HCT116 (cell line): ENCODE measurements around the gene NLRP5. TPM values are rescaled to one million over a fixed set of nuclear protein-coding genes. Genes with fewer than 3 reads are reported as not detected.
A peak's percentile ranks its signal among the peaks of the same experiment; 100 is the strongest.

Source experiments
- ATAC-seq: fragments of 200-7000 bp; cut with Tn5 transposase; 2 replicates; pipeline ENCODE4 v1.9.1; 2020; ENCODE audit warnings: mild to moderate bottlenecking, moderate library complexity
- BruUV-seq: library from RNA; stranded (reverse); fragments of 400-500 nt; replicated peaks from 2 replicates; lab custom pipeline; 2021; lab: Mats Ljungman, UMichigan
- CTCF ChIA-PET: fragments of 300-600 bp; sonication (Branson Sonifier 250); formaldehyde crosslinking; loops from one replicate; lab custom pipeline; 2021; ENCODE audit warnings: antibody characterized with exemption; lab: Charles Lee
- POLR2A ChIA-PET: fragments of 300-600, 350-600 bp; sonication (Branson Sonifier 250); formaldehyde crosslinking; loops from one replicate; lab custom pipeline; 2021; ENCODE audit warnings: antibody characterized with exemption; lab: Charles Lee
- RAD21 ChIA-PET, 2 experiments: fragments of 300-600 bp; sonication (Branson Sonifier 250); formaldehyde crosslinking; loops; one replicate each; lab custom pipeline; 2023; ENCODE audit warnings: low total read pairs in 2 of 2; ENCODE audit not compliant: uncharacterized antibody in 2 of 2, unreplicated experiment in 2 of 2, low non-redundant PET in 1 of 2; lab: Charles Lee
- DNase-seq: peaks from one replicate; pipeline ENCODE4 v3.0.0-alpha.2; 2010; ENCODE audit warnings: low read depth, low spot score
- H2AFZ ChIP-seq: fragments of 200-600 bp; shearing (Covaris generic), sonication (generic); 2 replicates; pipeline ENCODE4 v1.6.1; 2017; ENCODE audit warnings: low read depth, mixed run types, mixed read lengths, antibody characterized with exemption, low read length; ENCODE audit not compliant: poor library complexity, severe bottlenecking
- H3K27ac ChIP-seq: 2 replicates; pipeline ENCODE4 v1.5.1; 2012; ENCODE audit warnings: low read depth, low read length
- H3K27me3 ChIP-seq: fragments of 200-600 bp; sonication (generic); 2 replicates; pipeline ENCODE4 v1.6.1; 2016; ENCODE audit warnings: mixed run types, low read length, mixed read lengths; ENCODE audit not compliant: insufficient read depth
- H3K36me3 ChIP-seq, 2 experiments: fragments of 200-500 bp in 1 of 2; fragments of 200-600 bp in 1 of 2; sonication (Bioruptor generic) in 1 of 2; sonication (generic) in 1 of 2; 2 replicates each; pipeline versions ENCODE4 v1.5.1 to v1.6.1; 2014 to 2016; ENCODE audit warnings: low read length in 2 of 2, inconsistent platforms in 1 of 2, mixed read lengths in 1 of 2, mixed run types in 1 of 2; ENCODE audit not compliant: insufficient read depth in 2 of 2, control insufficient read depth in 1 of 2
- H3K4me1 ChIP-seq, 2 experiments: fragments of 200-600 bp in 1 of 2; sonication (generic) in 1 of 2; 2 replicates each; pipeline versions ENCODE4 v1.5.1 to v1.6.1; 2012 to 2017; ENCODE audit warnings: low read length in 2 of 2, inconsistent platforms in 1 of 2, mild to moderate bottlenecking in 1 of 2, mixed read lengths in 1 of 2, mixed run types in 1 of 2, moderate library complexity in 1 of 2; ENCODE audit not compliant: insufficient read depth in 2 of 2, control insufficient read depth in 1 of 2
- H3K4me2 ChIP-seq: fragments of 200-600 bp; sonication (generic); 2 replicates; pipeline ENCODE4 v1.6.1; 2017; ENCODE audit warnings: mixed run types, low read length, mixed read lengths
- H3K4me3 ChIP-seq, 2 experiments: fragments of 200-600 bp in 1 of 2; sonication (generic) in 1 of 2; replicated peaks in 1 of 2; 2 replicates each; pipeline ENCODE4 v1.5.1; 2011 to 2016; ENCODE audit warnings: low read length in 2 of 2, control low read depth in 1 of 2, low read depth in 1 of 2, mild to moderate bottlenecking in 1 of 2, mixed read lengths in 1 of 2, mixed run types in 1 of 2
- H3K79me2 ChIP-seq: fragments of 200-600 bp; sonication (generic); 2 replicates; pipeline ENCODE4 v1.6.1; 2017; ENCODE audit warnings: mild to moderate bottlenecking, mixed run types, low read length, moderate library complexity, mixed read lengths; ENCODE audit not compliant: insufficient read depth
- H3K9ac ChIP-seq: fragments of 200-600 bp; sonication (generic); 2 replicates; pipeline ENCODE4 v1.6.1; 2016; ENCODE audit warnings: low read length, mixed read lengths
- H3K9me2 ChIP-seq: fragments of 200-600 bp; sonication (generic), shearing (Covaris generic); 2 replicates; pipeline ENCODE4 v1.6.1; 2017; ENCODE audit warnings: mixed run types, mild to moderate bottlenecking, moderate library complexity; ENCODE audit not compliant: insufficient read depth
- H3K9me3 ChIP-seq, 2 experiments: fragments of 200-500 bp in 1 of 2; fragments of 200-600 bp in 1 of 2; sonication (Bioruptor generic) in 1 of 2; sonication (generic) in 1 of 2; 2 replicates each; pipeline ENCODE4 v1.6.1; 2014 to 2017; ENCODE audit warnings: low read length in 2 of 2, mixed read lengths in 2 of 2, inconsistent platforms in 1 of 2, low read depth in 1 of 2, mild to moderate bottlenecking in 1 of 2, mixed run types in 1 of 2, moderate library complexity in 1 of 2; ENCODE audit not compliant: control insufficient read depth in 1 of 2, insufficient read depth in 1 of 2
- H4K20me1 ChIP-seq: fragments of 200-600 bp; sonication (generic), shearing (Covaris generic); 2 replicates; pipeline ENCODE4 v1.6.1; 2017; ENCODE audit warnings: mixed run types, mild to moderate bottlenecking, moderate library complexity; ENCODE audit not compliant: insufficient read depth
- CEBPB ChIP-seq: IDR thresholded peaks from 2 replicates; pipeline ENCODE4 v1.6.1; 2012; ENCODE audit warnings: low read depth
- CTCF ChIP-seq, 3 experiments: fragments of 200-600 bp in 1 of 3; sonication (generic) in 1 of 3; IDR thresholded peaks in 2 of 3; conservative IDR thresholded peaks in 1 of 3; 2 replicates each; pipeline ENCODE4 v1.5.1; 2012 to 2017; ENCODE audit warnings: low read depth in 2 of 3, low read length in 2 of 3, antibody characterized with exemption in 1 of 3, borderline replicate concordance in 1 of 3, control low read depth in 1 of 3, mild to moderate bottlenecking in 1 of 3, mixed read lengths in 1 of 3, mixed run types in 1 of 3, moderate library complexity in 1 of 3; ENCODE audit not compliant: insufficient read depth in 1 of 3
- ELF1 ChIP-seq: IDR thresholded peaks from 2 replicates; pipeline ENCODE4 v1.6.1; 2012; ENCODE audit warnings: low read depth, borderline replicate concordance
- EZH2 ChIP-seq: fragments of 200-600 bp; sonication (generic); IDR thresholded peaks from 2 replicates; pipeline ENCODE4 v1.6.1; 2017; ENCODE audit warnings: antibody characterized with exemption, mixed run types
- JUND ChIP-seq: IDR thresholded peaks from 2 replicates; pipeline ENCODE4 v1.6.1; 2012
- POLR2A ChIP-seq: IDR thresholded peaks from 2 replicates; pipeline ENCODE4 v1.7.0; 2011; ENCODE audit warnings: borderline replicate concordance; ENCODE audit not compliant: insufficient read depth, insufficient read length; ENCODE audit errors: extremely low read depth
- POLR2AphosphoS5 ChIP-seq: IDR thresholded peaks from 2 replicates; pipeline ENCODE4 v1.6.1; 2011; ENCODE audit warnings: mild to moderate bottlenecking, low read depth, low read length, moderate library complexity
- RAD21 ChIP-seq: IDR thresholded peaks from 2 replicates; pipeline ENCODE4 v1.6.1; 2012; ENCODE audit warnings: low read depth, mild to moderate bottlenecking
- SIN3A ChIP-seq: IDR thresholded peaks from 2 replicates; pipeline ENCODE4 v1.6.1; 2012; ENCODE audit warnings: low read depth
- TCF7L2 ChIP-seq: IDR thresholded peaks from 2 replicates; pipeline ENCODE4 v1.7.0; 2011; ENCODE audit warnings: borderline replicate concordance, inconsistent platforms; ENCODE audit not compliant: insufficient read depth, insufficient read length; ENCODE audit errors: extremely low read depth
- YY1 ChIP-seq: IDR thresholded peaks from 2 replicates; pipeline ENCODE4 v1.6.1; 2011; ENCODE audit warnings: low read length, low read depth, moderate library complexity, mild to moderate bottlenecking; ENCODE audit not compliant: insufficient replicate concordance; ENCODE audit errors: extremely low read depth
- ZNF274 ChIP-seq: fragments of 200-500 bp; sonication (Bioruptor generic); IDR thresholded peaks from 2 replicates; pipeline ENCODE4 v1.6.1; 2014; ENCODE audit warnings: mild to moderate bottlenecking, low read depth, low read length, inconsistent platforms
- intact Hi-C: fragments of 100-400 bp; cut with micrococcal nuclease; formaldehyde crosslinking; loops from 2 replicates; pipeline ENCODE4 v1.10.0; 2022
- total RNA-seq: library from RNA; stranded (reverse); gene quantifications from one replicate; pipeline ENCODE4 v1.2.1, GENCODE V29; 2021; ENCODE audit not compliant: unreplicated experiment
- TF ChIP-seq, protein P1 (sequence below): IDR thresholded peaks from 2 replicates; pipeline ENCODE4 v1.6.1; 2012; ENCODE audit warnings: low read depth
- TF ChIP-seq, protein P2 (sequence below): IDR thresholded peaks from 2 replicates; pipeline ENCODE4 v1.6.1; 2012
- TF ChIP-seq, protein P3 (sequence below): IDR thresholded peaks from 2 replicates; pipeline ENCODE4 v1.6.1; 2012

The NLRP5 gene
- total RNA-seq, 1 experiment from 2014 or later: 0.30 TPM

GRCh38 chr19:56110515-56111448 lies 124.2 kb downstream of the NLRP5 start:
- 0 out of 2 replicates have a peak overlapping the region, but pooled peaks have one; percentile 14 for H3K27ac ChIP-seq
- ATAC-seq (no peak), DNase-seq (no peak)
- RAD21 ChIA-PET: no interaction called here
- no peaks in the 10 kb centered on the region for H3K9me2 ChIP-seq
- H3K79me2 ChIP-seq: peaks cover 99% of the 10 kb centered on the region
- 0 out of 4 replicates have a peak, but pooled peaks cover 0 to 5% of the 10 kb centered on the region in 2 experiments for H3K4me1 ChIP-seq
- no peak overlapping the region for H2AFZ ChIP-seq
- intact Hi-C loops: no loop called here
- H3K36me3 ChIP-seq: no peaks in the 10 kb centered on the region; a peak in 1 of 4 replicates
- no peak overlapping the region for H3K4me3 ChIP-seq
- no peak overlapping the region for H3K4me2 ChIP-seq
- POLR2A ChIA-PET: no interaction called here
- CTCF ChIA-PET: no interaction called here
- no peak overlapping the region for H3K9ac ChIP-seq
- TF ChIP-seq, protein P1, sequence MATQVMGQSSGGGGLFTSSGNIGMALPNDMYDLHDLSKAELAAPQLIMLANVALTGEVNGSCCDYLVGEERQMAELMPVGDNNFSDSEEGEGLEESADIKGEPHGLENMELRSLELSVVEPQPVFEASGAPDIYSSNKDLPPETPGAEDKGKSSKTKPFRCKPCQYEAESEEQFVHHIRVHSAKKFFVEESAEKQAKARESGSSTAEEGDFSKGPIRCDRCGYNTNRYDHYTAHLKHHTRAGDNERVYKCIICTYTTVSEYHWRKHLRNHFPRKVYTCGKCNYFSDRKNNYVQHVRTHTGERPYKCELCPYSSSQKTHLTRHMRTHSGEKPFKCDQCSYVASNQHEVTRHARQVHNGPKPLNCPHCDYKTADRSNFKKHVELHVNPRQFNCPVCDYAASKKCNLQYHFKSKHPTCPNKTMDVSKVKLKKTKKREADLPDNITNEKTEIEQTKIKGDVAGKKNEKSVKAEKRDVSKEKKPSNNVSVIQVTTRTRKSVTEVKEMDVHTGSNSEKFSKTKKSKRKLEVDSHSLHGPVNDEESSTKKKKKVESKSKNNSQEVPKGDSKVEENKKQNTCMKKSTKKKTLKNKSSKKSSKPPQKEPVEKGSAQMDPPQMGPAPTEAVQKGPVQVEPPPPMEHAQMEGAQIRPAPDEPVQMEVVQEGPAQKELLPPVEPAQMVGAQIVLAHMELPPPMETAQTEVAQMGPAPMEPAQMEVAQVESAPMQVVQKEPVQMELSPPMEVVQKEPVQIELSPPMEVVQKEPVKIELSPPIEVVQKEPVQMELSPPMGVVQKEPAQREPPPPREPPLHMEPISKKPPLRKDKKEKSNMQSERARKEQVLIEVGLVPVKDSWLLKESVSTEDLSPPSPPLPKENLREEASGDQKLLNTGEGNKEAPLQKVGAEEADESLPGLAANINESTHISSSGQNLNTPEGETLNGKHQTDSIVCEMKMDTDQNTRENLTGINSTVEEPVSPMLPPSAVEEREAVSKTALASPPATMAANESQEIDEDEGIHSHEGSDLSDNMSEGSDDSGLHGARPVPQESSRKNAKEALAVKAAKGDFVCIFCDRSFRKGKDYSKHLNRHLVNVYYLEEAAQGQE: no peak
- no peak for TF ChIP-seq RAD21
- TF ChIP-seq CEBPB: no peak
- no peak for TF ChIP-seq YY1
- no peak for TF ChIP-seq JUND
- TF ChIP-seq SIN3A: no peak
- TF ChIP-seq POLR2AphosphoS5: no peak
- TF ChIP-seq, protein P2, sequence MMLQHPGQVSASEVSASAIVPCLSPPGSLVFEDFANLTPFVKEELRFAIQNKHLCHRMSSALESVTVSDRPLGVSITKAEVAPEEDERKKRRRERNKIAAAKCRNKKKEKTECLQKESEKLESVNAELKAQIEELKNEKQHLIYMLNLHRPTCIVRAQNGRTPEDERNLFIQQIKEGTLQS: no peak
- TF ChIP-seq, protein P3, sequence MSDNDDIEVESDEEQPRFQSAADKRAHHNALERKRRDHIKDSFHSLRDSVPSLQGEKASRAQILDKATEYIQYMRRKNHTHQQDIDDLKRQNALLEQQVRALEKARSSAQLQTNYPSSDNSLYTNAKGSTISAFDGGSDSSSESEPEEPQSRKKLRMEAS: no peak
- no peak for TF ChIP-seq ELF1
- TF ChIP-seq EZH2: no peak
- TF ChIP-seq ZNF274: no peak
- TF ChIP-seq POLR2A: no peak
- TF ChIP-seq TCF7L2: no peak
- TF ChIP-seq CTCF (IDR thresholded peaks at IDR 0.05 in 2 of 3, conservative IDR thresholded peaks at IDR 0.05 in 1 of 3; ENCODE audit: borderline replicate concordance in 1 of 3, insufficient read depth in 1 of 3, low read depth in 2 of 3, low read length in 2 of 3): no peak
- H3K27me3 ChIP-seq: no peaks in the 10 kb centered on the region
- no peaks in the 10 kb centered on the region for H4K20me1 ChIP-seq
- no peaks in the 10 kb centered on the region for H3K9me3 ChIP-seq
- BruUV-seq: no TSS peak
